ENCODE measurements around the gene SLC22A23. TPM values are rescaled to one million over a fixed set of nuclear protein-coding genes. Genes with fewer than 3 reads are reported as not detected.

The SLC22A23 gene
- total RNA-seq, 1 donor from 2014 or later, result 5.7 TPM

GRCh38 chr6:3398755-3399696 lies 57.8 kb downstream of the SLC22A23 start:
- no peaks in the 10 kb centered on the region for H3K4me1 ChIP-seq (ENCODE audit: insufficient read depth, low read length)
- Mint-ChIP-seq H3K27ac (ENCODE audit: unreplicated experiment) (no peak overlapping the region), H3K4me3 (ENCODE audit: unreplicated experiment) (no peak overlapping the region), H3K36me3 (ENCODE audit: low read depth, unreplicated experiment) (peaks cover 1% of the 10 kb centered on the region), H3K27me3 (ENCODE audit: low read depth, unreplicated experiment) (peaks cover 4% of the 10 kb centered on the region), H3K4me1 (ENCODE audit: low read depth, unreplicated experiment) (peaks cover 13% of the 10 kb centered on the region), H3K9me3 (ENCODE audit: unreplicated experiment) (no peaks in the 10 kb centered on the region)
- no peak overlapping the region for H3K4me2 ChIP-seq (ENCODE audit: low read length)
- H3K36me3 ChIP-seq (ENCODE audit: insufficient read depth, low read length), result no peaks in the 10 kb centered on the region
- H2AFZ ChIP-seq (ENCODE audit: low read depth, low read length), result no peak overlapping the region
- FAIRE-seq, result no peak
- no peak overlapping the region for H3K9ac ChIP-seq (ENCODE audit: low read length)
- H4K20me1 ChIP-seq (ENCODE audit: insufficient read depth, low read length), result no peaks in the 10 kb centered on the region
- DNase-seq (ENCODE audit: low read depth), result no peak
- H3K9me3 ChIP-seq (ENCODE audit: insufficient read depth, low read depth, low read length), result no peaks in the 10 kb centered on the region
- H3K27ac ChIP-seq (ENCODE audit: low read depth, low read length), result no peak overlapping the region
- H3K79me2 ChIP-seq (ENCODE audit: insufficient read depth, low read length), result no peaks in the 10 kb centered on the region
- no peaks in the 10 kb centered on the region for H3K27me3 ChIP-seq (ENCODE audit: insufficient read depth, low read length)
- no peak overlapping the region for H3K4me3 ChIP-seq (ENCODE audit: insufficient read depth, low read depth, low read length)
- TF ChIP-seq CTCF (IDR thresholded peaks at IDR 0.05; ENCODE audit: insufficient read depth, low read depth, low read length) (no peak), EZH2 (IDR thresholded peaks at IDR 0.05; ENCODE audit: insufficient read depth, low read length) (no peak)

GRCh38 chr6:3398165-3398562 lies 58.7 kb downstream of the SLC22A23 start:
- Histone ChIP-seq H2AFZ (ENCODE audit: low read depth, low read length) (no peak overlapping the region), H3K36me3 (ENCODE audit: insufficient read depth, low read length) (no peaks in the 10 kb centered on the region), H3K9me3 (ENCODE audit: insufficient read depth, low read depth, low read length) (no peaks in the 10 kb centered on the region), H3K4me1 (ENCODE audit: insufficient read depth, low read length) (peaks cover 4% of the 10 kb centered on the region), H4K20me1 (ENCODE audit: insufficient read depth, low read length) (no peaks in the 10 kb centered on the region), H3K4me3 (ENCODE audit: insufficient read depth, low read depth, low read length) (no peak overlapping the region), H3K79me2 (ENCODE audit: insufficient read depth, low read length) (no peaks in the 10 kb centered on the region), H3K27me3 (ENCODE audit: insufficient read depth, low read length) (no peaks in the 10 kb centered on the region), H3K4me2 (ENCODE audit: low read length) (no peak overlapping the region), H3K9ac (ENCODE audit: low read length) (no peak overlapping the region), H3K27ac (ENCODE audit: low read depth, low read length) (no peak overlapping the region)
- DNase-seq (ENCODE audit: low read depth) (no peak), FAIRE-seq (no peak)
- H3K36me3 Mint-ChIP-seq (ENCODE audit: low read depth, unreplicated experiment), result peaks cover 1% of the 10 kb centered on the region
- H3K27me3 Mint-ChIP-seq (ENCODE audit: low read depth, unreplicated experiment), result peaks cover 4% of the 10 kb centered on the region
- H3K4me3 Mint-ChIP-seq (ENCODE audit: unreplicated experiment), result no peak overlapping the region
- H3K9me3 Mint-ChIP-seq (ENCODE audit: unreplicated experiment), result no peaks in the 10 kb centered on the region
- peaks cover 6% of the 10 kb centered on the region for H3K4me1 Mint-ChIP-seq (ENCODE audit: low read depth, unreplicated experiment)
- no peak overlapping the region for H3K27ac Mint-ChIP-seq (ENCODE audit: unreplicated experiment)
- TF ChIP-seq EZH2 (IDR thresholded peaks at IDR 0.05; ENCODE audit: insufficient read depth, low read length) (no peak), CTCF (IDR thresholded peaks at IDR 0.05; ENCODE audit: insufficient read depth, low read depth, low read length) (no peak)
